ENCODE measurements around the gene RNF26.

- no peak for TF ChIP-seq CTCF (conservative IDR thresholded peaks at IDR 0.05; ENCODE audit: low read depth, low read length)
- TF ChIP-seq USF2 (IDR thresholded peaks at IDR 0.05; ENCODE audit: low read depth, low read length) = no peak
- TF ChIP-seq SMC3 (IDR thresholded peaks at IDR 0.05; ENCODE audit: low read depth, low read length) = no peak
- no peak for TF ChIP-seq RAD21 (IDR thresholded peaks at IDR 0.05; ENCODE audit: low read length)
- TF ChIP-seq CHD1 (IDR thresholded peaks at IDR 0.05; ENCODE audit: low read depth, low read length) = no peak
- no peak for TF ChIP-seq RCOR1 (IDR thresholded peaks at IDR 0.05; ENCODE audit: insufficient replicate concordance, low read length)
- no peak for TF ChIP-seq POLR2A (IDR thresholded peaks at IDR 0.05; ENCODE audit: low read depth, low read length)
- no peak for TF ChIP-seq RFX5 (IDR thresholded peaks at IDR 0.05; ENCODE audit: low read depth, low read length)
- TF ChIP-seq FOS (IDR thresholded peaks at IDR 0.05; ENCODE audit: low read depth, low read length) = no peak
- TF ChIP-seq MAZ (IDR thresholded peaks at IDR 0.05; ENCODE audit: borderline replicate concordance, low read depth, low read length) = no peak
- TF ChIP-seq MXI1 (IDR thresholded peaks at IDR 0.05; ENCODE audit: borderline replicate concordance, low read depth, low read length) = no peak
- no peak for TF ChIP-seq BHLHE40 (IDR thresholded peaks at IDR 0.05; ENCODE audit: low read depth, low read length)
Observed at GRCh38 chr11:119355091-119355843, 20.9 kb downstream of the RNF26 start.

Data from IMR-90 (cell line).